SK-N-SH (cell line): ENCODE data around the gene ERVFRD-1. TPM values are rescaled to one million over a fixed set of nuclear protein-coding genes. Genes with fewer than 3 reads are reported as not detected.
"Not testable (repeated sequence)": the region's sequence is repeated elsewhere in the genome, so short reads cannot be mapped to it uniquely, and the experiment has no call there.

Experiments used
- CTCF ChIA-PET: fragments of 300-600, 350-600 bp; formaldehyde crosslinking; extraction: SDS; loops from one replicate; lab custom pipeline; 2021; lab: Yijun Ruan, JAX
- POLR2A ChIA-PET: fragments of 350-600 bp; sonication (Branson Sonifier 250); formaldehyde crosslinking; extraction: SDS; loops from one replicate; lab custom pipeline; 2020; ENCODE audit warnings: antibody characterized with exemption, inconsistent platforms; lab: Yijun Ruan, JAX
- DNase-seq: peaks from one replicate; pipeline ENCODE4 v3.0.0; 2012
- H2AFZ ChIP-seq: fragments of 200-600 bp; sonication (generic); 2 replicates; pipeline ENCODE4 v1.8.1; 2016; ENCODE audit warnings: antibody characterized with exemption, mild to moderate bottlenecking, low read depth
- H3F3A ChIP-seq: fragments of 200-600 bp; sonication (generic); replicated peaks from 2 replicates; pipeline ENCODE3; 2016; ENCODE audit warnings: antibody characterized with exemption, mild to moderate bottlenecking; ENCODE audit not compliant: insufficient read depth
- H3K27ac ChIP-seq, 2 experiments: fragments of 200-500 bp in 1 of 2; fragments of 200-600 bp in 1 of 2; sonication (Bioruptor generic) in 1 of 2; sonication (generic), shearing (Covaris generic) in 1 of 2; 2 replicates each; pipeline versions ENCODE4 v1.5.1 to v1.6.1; 2014 to 2016; ENCODE audit warnings: low read depth in 2 of 2, inconsistent platforms in 1 of 2, low read length in 1 of 2, mild to moderate bottlenecking in 1 of 2, mixed read lengths in 1 of 2
- H3K27me3 ChIP-seq: fragments of 200-600 bp; sonication (generic), shearing (Covaris generic); 2 replicates; pipeline ENCODE4 v1.6.1; 2016; ENCODE audit warnings: mixed run types; ENCODE audit not compliant: insufficient read depth
- H3K36me3 ChIP-seq, 2 experiments: fragments of 200-500 bp in 1 of 2; fragments of 200-600 bp in 1 of 2; sonication (Bioruptor generic) in 1 of 2; sonication (generic) in 1 of 2; replicated peaks in 1 of 2; 2 replicates each; pipeline versions ENCODE3 to v1.5.1; 2014 to 2016; ENCODE audit warnings: low read length in 1 of 2, mild to moderate bottlenecking in 1 of 2; ENCODE audit not compliant: insufficient read depth in 2 of 2, control insufficient read depth in 1 of 2
- H3K4me1 ChIP-seq, 2 experiments: fragments of 200-500 bp in 1 of 2; fragments of 200-600 bp in 1 of 2; sonication (Bioruptor generic) in 1 of 2; sonication (generic), shearing (Covaris generic) in 1 of 2; 2 replicates each; pipeline versions ENCODE4 v1.5.1 to v1.6.1; 2014 to 2016; ENCODE audit warnings: low read depth in 1 of 2, low read length in 1 of 2, mixed run types in 1 of 2; ENCODE audit not compliant: insufficient read depth in 2 of 2, control insufficient read depth in 1 of 2
- H3K4me2 ChIP-seq: fragments of 200-600 bp; sonication (generic), shearing (Covaris generic); 2 replicates; pipeline ENCODE4 v1.6.1; 2017; ENCODE audit warnings: mixed run types
- H3K4me3 ChIP-seq, 2 experiments: fragments of 200-500 bp in 1 of 2; fragments of 200-600 bp in 1 of 2; sonication (Bioruptor generic) in 1 of 2; sonication (generic), shearing (Covaris generic) in 1 of 2; 2 replicates each; pipeline versions ENCODE4 v1.5.1 to v1.8.1; 2014 to 2016; ENCODE audit warnings: low read depth in 2 of 2, inconsistent platforms in 1 of 2, low read length in 1 of 2, mild to moderate bottlenecking in 1 of 2, mixed read lengths in 1 of 2, moderate library complexity in 1 of 2
- H3K79me2 ChIP-seq: fragments of 200-600 bp; sonication (generic); 2 replicates; pipeline ENCODE4 v1.8.1; 2017; ENCODE audit warnings: mild to moderate bottlenecking; ENCODE audit not compliant: insufficient read depth
- H3K9ac ChIP-seq: fragments of 200-600 bp; sonication (generic); 2 replicates; pipeline ENCODE4 v1.6.1; 2017; ENCODE audit warnings: mixed run types
- H3K9me2 ChIP-seq: fragments of 200-600 bp; sonication (generic); 2 replicates; pipeline ENCODE4 v1.6.1; 2017; ENCODE audit warnings: mixed run types
- H3K9me3 ChIP-seq: fragments of 200-600 bp; sonication (generic); 2 replicates; pipeline ENCODE4 v1.6.1; 2017; ENCODE audit warnings: mixed run types, mild to moderate bottlenecking, moderate library complexity
- H4K20me1 ChIP-seq: fragments of 200-600 bp; sonication (generic); 2 replicates; pipeline ENCODE4 v1.6.1; 2017; ENCODE audit warnings: mild to moderate bottlenecking, mixed run types; ENCODE audit not compliant: insufficient read depth
- ELF1 ChIP-seq: IDR thresholded peaks from 2 replicates; pipeline ENCODE4 v1.4.0; 2012
- FOSL2 ChIP-seq: IDR thresholded peaks from 2 replicates; pipeline ENCODE4 v1.4.0; 2012; ENCODE audit warnings: low read depth, mild to moderate bottlenecking, moderate library complexity, borderline replicate concordance
- JUND ChIP-seq: IDR thresholded peaks from 2 replicates; pipeline ENCODE4 v1.4.0; 2012
- TAF1 ChIP-seq: IDR thresholded peaks from 2 replicates; pipeline ENCODE4 v1.6.1; 2012; ENCODE audit warnings: low read depth, mild to moderate bottlenecking, low read length, moderate library complexity, borderline replicate concordance
- USF1 ChIP-seq: IDR thresholded peaks from 2 replicates; pipeline ENCODE4 v1.4.0; 2012; ENCODE audit warnings: low read depth, borderline replicate concordance
- USF2 ChIP-seq: fragments of 150-350 bp; IDR thresholded peaks from 2 replicates; pipeline ENCODE4 v1.6.1; 2017; ENCODE audit warnings: antibody characterized with exemption, low read length, low read depth, borderline replicate concordance
- WGBS: methylation state at CpG from one replicate; pipeline ENCODE4 v1.1.6; 2017; ENCODE audit warnings: low lambda C conversion rate; 5-methylcytosine and 5-hydroxymethylcytosine counted together
- polyA plus RNA-seq, 3 experiments: library from polyadenylated mRNA; depleted of rRNA; stranded (reverse); fragments of >200 nt; gene quantifications; 2 replicates each; pipeline ENCODE4 v1.2.3, GENCODE V29; 2012
- TF ChIP-seq, protein P1 (sequence below): IDR thresholded peaks from 2 replicates; pipeline ENCODE4; 2012
- TF ChIP-seq, protein P2 (sequence below): fragments of 200-600 bp; sonication (generic); IDR thresholded peaks from 2 replicates; pipeline ENCODE4 v1.6.1; 2017; ENCODE audit warnings: antibody characterized with exemption, mild to moderate bottlenecking, moderate library complexity

Gene ERVFRD-1
- polyA plus RNA-seq, 1 of the 3 experiments (the other 2 are of a cell fraction), result not detected

DNA sequence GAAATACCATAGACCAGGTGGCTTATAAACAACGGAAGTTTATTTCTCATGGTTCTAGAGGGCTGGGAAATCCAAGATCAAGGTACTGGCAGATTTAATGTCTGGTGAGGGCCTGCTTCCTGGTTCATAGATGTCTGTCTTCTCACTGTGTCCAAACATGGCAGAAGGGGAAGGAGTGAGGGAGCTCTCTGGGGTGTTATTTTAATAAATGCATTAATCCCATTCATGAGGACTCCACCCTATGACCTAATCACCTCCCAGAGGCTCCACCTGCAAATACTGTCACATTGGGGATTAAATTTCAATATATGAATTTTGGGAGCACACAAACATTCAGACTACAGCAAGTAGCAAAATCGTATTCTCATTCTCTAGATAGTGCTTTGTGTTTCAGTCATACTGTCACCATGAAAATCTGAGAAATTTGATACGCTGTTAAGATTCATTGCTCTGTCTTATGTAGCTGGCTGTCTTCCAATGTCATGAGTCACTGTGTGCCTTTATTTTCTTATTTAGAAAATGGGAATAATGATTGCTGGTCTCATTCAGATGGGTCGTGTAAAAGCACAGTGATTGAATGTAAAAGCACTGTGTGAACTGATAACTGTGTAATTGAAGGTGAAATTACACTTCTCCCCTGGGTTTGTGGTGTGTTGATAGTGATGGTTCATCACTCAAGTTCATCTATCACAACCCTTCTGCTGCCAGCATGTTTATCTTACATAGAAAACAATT is 8.9 kb upstream of the ERVFRD-1 start (continued):
- TF ChIP-seq USF2, result no peak
- TF ChIP-seq FOSL2, result peak; percentile 73
- TF ChIP-seq, protein P1, sequence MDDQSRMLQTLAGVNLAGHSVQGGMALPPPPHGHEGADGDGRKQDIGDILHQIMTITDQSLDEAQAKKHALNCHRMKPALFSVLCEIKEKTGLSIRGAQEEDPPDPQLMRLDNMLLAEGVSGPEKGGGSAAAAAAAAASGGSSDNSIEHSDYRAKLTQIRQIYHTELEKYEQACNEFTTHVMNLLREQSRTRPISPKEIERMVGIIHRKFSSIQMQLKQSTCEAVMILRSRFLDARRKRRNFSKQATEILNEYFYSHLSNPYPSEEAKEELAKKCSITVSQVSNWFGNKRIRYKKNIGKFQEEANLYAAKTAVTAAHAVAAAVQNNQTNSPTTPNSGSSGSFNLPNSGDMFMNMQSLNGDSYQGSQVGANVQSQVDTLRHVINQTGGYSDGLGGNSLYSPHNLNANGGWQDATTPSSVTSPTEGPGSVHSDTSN, result peak; percentile 89
- TF ChIP-seq, protein P2, sequence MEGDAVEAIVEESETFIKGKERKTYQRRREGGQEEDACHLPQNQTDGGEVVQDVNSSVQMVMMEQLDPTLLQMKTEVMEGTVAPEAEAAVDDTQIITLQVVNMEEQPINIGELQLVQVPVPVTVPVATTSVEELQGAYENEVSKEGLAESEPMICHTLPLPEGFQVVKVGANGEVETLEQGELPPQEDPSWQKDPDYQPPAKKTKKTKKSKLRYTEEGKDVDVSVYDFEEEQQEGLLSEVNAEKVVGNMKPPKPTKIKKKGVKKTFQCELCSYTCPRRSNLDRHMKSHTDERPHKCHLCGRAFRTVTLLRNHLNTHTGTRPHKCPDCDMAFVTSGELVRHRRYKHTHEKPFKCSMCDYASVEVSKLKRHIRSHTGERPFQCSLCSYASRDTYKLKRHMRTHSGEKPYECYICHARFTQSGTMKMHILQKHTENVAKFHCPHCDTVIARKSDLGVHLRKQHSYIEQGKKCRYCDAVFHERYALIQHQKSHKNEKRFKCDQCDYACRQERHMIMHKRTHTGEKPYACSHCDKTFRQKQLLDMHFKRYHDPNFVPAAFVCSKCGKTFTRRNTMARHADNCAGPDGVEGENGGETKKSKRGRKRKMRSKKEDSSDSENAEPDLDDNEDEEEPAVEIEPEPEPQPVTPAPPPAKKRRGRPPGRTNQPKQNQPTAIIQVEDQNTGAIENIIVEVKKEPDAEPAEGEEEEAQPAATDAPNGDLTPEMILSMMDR, result no peak
- no peak for TF ChIP-seq TAF1
- TF ChIP-seq ELF1, result no peak
- TF ChIP-seq JUND, result peak; percentile 72
- TF ChIP-seq USF1, result no peak

GRCh38 chr6:11115808-11116536 is 4.4 kb upstream of the ERVFRD-1 start:
- H3K27me3 ChIP-seq, POLR2A ChIA-PET, CTCF ChIA-PET, H4K20me1 ChIP-seq, H2AFZ ChIP-seq, H3K9ac ChIP-seq, H3K9me2 ChIP-seq, H3K36me3 ChIP-seq, H3F3A ChIP-seq, H3K4me1 ChIP-seq, H3K27ac ChIP-seq, H3K4me3 ChIP-seq, H3K4me2 ChIP-seq, H3K9me3 ChIP-seq, DNase-seq: not testable (repeated sequence)
- peaks cover 73% of the 10 kb centered on the region for H3K79me2 ChIP-seq
- WGBS, result 98% methylated on average over 11 of the region's 11 CpGs
